Heart left ventricle (tissue), 16 donors: Measurements from ENCODE around the gene NBPF1. TPM values are rescaled to one million over a fixed set of nuclear protein-coding genes. Genes with fewer than 3 reads are reported as not detected.
A peak's percentile ranks its signal among the peaks of the same experiment; 100 is the strongest.
"Not testable (repeated sequence)": the region's sequence is repeated elsewhere in the genome, so short reads cannot be mapped to it uniquely, and the experiment has no call there.

Experiments
- ATAC-seq, 4 donors: fragments of 200-7000 bp; cut with Tn5 transposase; one replicate each; pipeline ENCODE4 v1.9.1; 2020 to 2022; ENCODE audit warnings: moderate library complexity in 4 of 4, mild to moderate bottlenecking in 3 of 4, moderate number of reproducible peaks in 1 of 4
- DNase-seq, 5 donors: peaks; one replicate each; pipeline ENCODE4 v3.0.0-alpha.2; 2020
- H3K27ac ChIP-seq, 12 donors: fragments of 200-600 bp; sonication (generic) in 4 of 12; one replicate each; pipeline versions ENCODE4 v1.5.0 to v1.8.0; 2016 to 2022; ENCODE audit warnings: mild to moderate bottlenecking in 2 of 12
- H3K27me3 ChIP-seq, 9 donors: fragments of 200-600 bp; sonication (generic) in 2 of 9; one replicate each; pipeline versions ENCODE4 v1.5.1 to v1.8.0; 2016 to 2022; ENCODE audit warnings: mild to moderate bottlenecking in 3 of 9
- H3K36me3 ChIP-seq, 9 donors: fragments of 200-600 bp; sonication (generic) in 2 of 9; one replicate each; pipeline versions ENCODE4 v1.5.0 to v1.8.0; 2018 to 2022; ENCODE audit warnings: mild to moderate bottlenecking in 2 of 9
- H3K4me1 ChIP-seq, 12 donors: fragments of 200-600 bp; sonication (generic) in 4 of 12; one replicate each; pipeline versions ENCODE4 v1.5.0 to v1.8.0; 2016 to 2022; ENCODE audit warnings: mild to moderate bottlenecking in 3 of 12
- H3K4me3 ChIP-seq, 12 donors: fragments of 200-600 bp; sonication (generic) in 4 of 12; one replicate each; pipeline versions ENCODE4 v1.5.0 to v1.8.0; 2017 to 2022; ENCODE audit warnings: mild to moderate bottlenecking in 9 of 12, moderate library complexity in 4 of 12
- H3K9me3 ChIP-seq, 12 donors: fragments of 200-600 bp; sonication (generic) in 4 of 12; one replicate each; pipeline versions ENCODE4 v1.5.0 to v1.8.0; 2016 to 2022; ENCODE audit warnings: mild to moderate bottlenecking in 1 of 12
- POLR2A ChIP-seq, 2 donors: fragments of 450-650 bp; IDR thresholded peaks; one replicate each; pipeline ENCODE4 v1.6.1; 2017; ENCODE audit warnings: antibody characterized with exemption in 2 of 2, mild to moderate bottlenecking in 2 of 2, moderate library complexity in 2 of 2
- WGBS, 4 donors: extraction: QIAGEN DNeasy Blood & Tissue Kit in 2 of 4; methylation state at CpG; one replicate each; pipeline versions ENCODE4 v1.1.5 to v1.1.7; 2013 to 2018; 5-methylcytosine and 5-hydroxymethylcytosine counted together
- intact Hi-C, 10 donors: fragments of 100-400 bp; cut with DNase I; formaldehyde crosslinking; loops; one replicate each; pipeline versions ENCODE4 v1.11.1 to v1.14.2; 2022
- polyA plus RNA-seq, 2 donors: library from polyadenylated mRNA; stranded (reverse); fragments of 200-250 nt; gene quantifications; one replicate each; pipeline ENCODE4 v1.2.3, GENCODE V29; 2013
- total RNA-seq, 9 donors: library from RNA; depleted of rRNA in 2 of 9; stranded (reverse); fragments of >200 nt in 2 of 9; fragmentation: NEBNext Ultra II Directional in 3 of 9; extraction: Animal tissue kit (Norgen Biotek cat#: 25700) in 3 of 9; gene quantifications; one replicate each; pipeline versions ENCODE4 v1.1.0 to v1.2.4, GENCODE V29; 2016 to 2023
- TF ChIP-seq, protein P1 (sequence below), 12 donors: fragments of 200-600 bp; sonication (generic) in 4 of 12; IDR thresholded peaks; one replicate each; pipeline versions ENCODE4 v1.5.0 to v1.8.0; 2018 to 2022; ENCODE audit warnings: antibody characterized with exemption in 12 of 12, mild to moderate bottlenecking in 5 of 12
- donor health status: ischemic (EF 13 %, LVEDD 7.1; RV severe dilation, severe dysfunction).
- donor health status: healthy with polysubstance abuse.
- donor health status: DM: no; HTN: yes; CAD: no.
- donor health status: DM: no; HTN: no; CAD: no.
- donor health status: ischemic (EF 25% LVEDD 6.9; RV normal size, moderate dysfunction).
- donor health status: ischemic (EF 25% LVEDD 5.7; RV mildly dilated, moderate dysfunction).
- donor health status: healthy.
- donor health status: DM: yes; HTN: yes; CAD: no.
- donor health status: ischemic (EF 35%, LVEDD 5.7; RV mildly dilated, moderate dysfunction).
- donor health status: nonischemic (EF 11% LVEDD 7.7; RV severe dilation, severe dysfunction).
- donor health status: DM: yes; HTN: yes; CAD: no.
- donor health status: PGD.
- donor health status: ischemic (EF 29% LVEDD 5.4; RV normal size, mild dysfunction).
- donor health status: nonischemic (EF 23%, LVEDD 6.1; RV moderate dilation, normal function).

NBPF1 gene
- total and polyA plus RNA-seq, 11 donors = 4.4 to 18.2 (median 12.0) TPM

DNA sequence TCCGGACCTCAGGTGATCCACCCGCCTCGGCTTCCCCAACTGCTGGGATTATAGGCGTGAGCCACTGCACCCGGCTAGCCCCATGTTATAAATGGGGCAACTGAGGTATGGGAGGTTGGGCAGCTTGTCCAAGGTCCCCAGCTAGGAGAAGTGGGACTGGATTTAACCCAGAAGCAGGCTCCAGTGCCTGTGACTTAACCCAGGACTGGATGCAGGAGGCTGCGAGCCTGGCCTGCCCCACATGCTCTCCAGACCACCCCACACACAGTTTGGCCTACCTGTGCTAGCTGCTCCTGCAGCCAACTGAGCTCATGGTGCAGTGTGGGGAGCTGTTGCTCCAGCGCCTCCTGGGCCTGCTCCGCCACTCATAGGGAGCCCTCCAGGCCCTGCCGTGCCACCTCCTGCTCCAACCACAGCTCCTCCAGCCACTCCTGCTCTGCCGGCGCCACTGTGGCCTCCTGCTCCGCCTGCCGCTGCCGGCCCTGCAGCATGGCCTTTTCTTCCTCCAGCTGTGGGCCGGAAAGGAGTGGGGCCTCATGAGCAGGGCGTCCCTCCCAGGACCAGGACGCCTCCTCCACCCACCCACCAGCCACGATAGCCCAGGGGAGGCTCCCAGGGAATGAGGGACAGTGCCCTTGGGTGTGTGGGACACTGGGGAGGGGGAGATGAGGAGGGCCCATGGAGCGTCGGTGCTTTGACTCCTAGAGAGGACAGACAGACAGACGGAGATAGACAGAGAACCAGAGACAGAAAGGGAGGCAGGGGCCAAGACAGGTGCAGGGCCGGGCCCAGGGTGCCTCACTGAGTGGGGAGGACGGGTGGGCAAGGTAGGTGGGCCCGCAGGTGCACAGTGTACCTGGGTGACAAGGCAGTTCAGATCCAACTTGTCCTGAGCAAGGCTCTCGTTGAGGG, 12.4 kb upstream of the NBPF1 start:
- peaks cover 0 to 4% (median 0%) of the 10 kb centered on the region in 12 donors for H3K4me1 ChIP-seq
- no peaks in the 10 kb centered on the region for H3K9me3 ChIP-seq
- WGBS, 4 donors = 89 to 92% (median 91%) methylated on average over 25 of the region's 25 CpGs
- peaks cover 3 to 98% (median 87%) of the 10 kb centered on the region in 9 donors for H3K36me3 ChIP-seq
- H3K27me3 ChIP-seq = no peaks in the 10 kb centered on the region
- DNase-seq (peak in 4 of 5 donors; percentile 24 to 79 (median 30)), ATAC-seq (no peak)
- intact Hi-C loops = no loop called here
- H3K27ac ChIP-seq = no peak overlapping the region
- TF ChIP-seq, protein P1, sequence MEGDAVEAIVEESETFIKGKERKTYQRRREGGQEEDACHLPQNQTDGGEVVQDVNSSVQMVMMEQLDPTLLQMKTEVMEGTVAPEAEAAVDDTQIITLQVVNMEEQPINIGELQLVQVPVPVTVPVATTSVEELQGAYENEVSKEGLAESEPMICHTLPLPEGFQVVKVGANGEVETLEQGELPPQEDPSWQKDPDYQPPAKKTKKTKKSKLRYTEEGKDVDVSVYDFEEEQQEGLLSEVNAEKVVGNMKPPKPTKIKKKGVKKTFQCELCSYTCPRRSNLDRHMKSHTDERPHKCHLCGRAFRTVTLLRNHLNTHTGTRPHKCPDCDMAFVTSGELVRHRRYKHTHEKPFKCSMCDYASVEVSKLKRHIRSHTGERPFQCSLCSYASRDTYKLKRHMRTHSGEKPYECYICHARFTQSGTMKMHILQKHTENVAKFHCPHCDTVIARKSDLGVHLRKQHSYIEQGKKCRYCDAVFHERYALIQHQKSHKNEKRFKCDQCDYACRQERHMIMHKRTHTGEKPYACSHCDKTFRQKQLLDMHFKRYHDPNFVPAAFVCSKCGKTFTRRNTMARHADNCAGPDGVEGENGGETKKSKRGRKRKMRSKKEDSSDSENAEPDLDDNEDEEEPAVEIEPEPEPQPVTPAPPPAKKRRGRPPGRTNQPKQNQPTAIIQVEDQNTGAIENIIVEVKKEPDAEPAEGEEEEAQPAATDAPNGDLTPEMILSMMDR (IDR thresholded peaks at IDR 0.05) = no peak
- no peak for TF ChIP-seq POLR2A (IDR thresholded peaks at IDR 0.05)
- no peak overlapping the region for H3K4me3 ChIP-seq

DNA sequence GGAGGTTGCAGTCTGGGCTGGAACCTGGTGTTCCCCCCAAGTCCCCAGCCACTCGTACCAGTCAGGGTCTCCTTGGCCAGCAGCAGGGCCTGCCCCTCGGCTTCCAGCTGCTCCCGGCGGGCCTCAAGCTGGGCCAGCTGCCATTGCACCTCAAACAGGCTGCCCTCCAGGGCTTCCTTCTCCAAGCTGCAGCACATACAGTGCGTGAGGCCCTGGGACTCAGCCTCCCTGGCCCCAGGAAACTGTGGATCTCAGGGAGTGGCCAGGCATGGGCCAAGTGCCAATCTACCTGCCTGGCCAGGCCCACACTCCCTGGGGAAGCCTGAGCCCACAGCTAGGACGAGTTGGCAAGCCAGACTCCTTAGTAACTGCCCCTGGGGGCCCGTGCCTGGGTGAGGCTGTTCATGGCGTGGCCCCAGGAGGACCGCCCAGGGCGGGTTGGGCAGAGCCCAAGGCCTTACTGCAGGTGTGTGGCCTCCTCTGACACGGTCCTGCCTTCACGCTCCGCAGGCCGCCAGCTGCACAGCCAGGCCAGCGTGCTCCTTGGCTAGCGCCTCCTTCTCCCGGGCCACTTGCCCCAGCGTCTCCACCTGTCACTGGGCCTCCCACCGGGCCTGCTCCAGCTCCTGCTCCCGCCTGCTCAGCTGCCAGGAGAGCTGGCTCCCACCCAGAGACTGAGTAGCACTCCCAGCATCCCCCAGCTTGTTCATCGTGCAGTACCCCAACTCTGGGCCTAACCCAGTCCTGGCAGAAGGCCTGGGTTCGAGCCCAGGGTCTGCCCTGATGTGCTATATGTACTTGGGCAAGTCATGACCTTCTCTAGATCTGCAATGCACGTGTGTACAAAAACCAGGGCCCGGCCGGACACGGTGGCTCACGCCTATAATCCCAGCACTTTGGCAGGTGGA, 10.7 kb upstream of the NBPF1 start:
- peaks cover 3 to 90% (median 74%) of the 10 kb centered on the region in 9 donors for H3K36me3 ChIP-seq
- DNase-seq (peak in 4 of 5 donors; percentile 25 to 81 (median 46)), ATAC-seq (peak in 2 of 4 donors; percentile 3 to 12)
- not testable (repeated sequence) for H3K9me3 ChIP-seq, H3K27me3 ChIP-seq, H3K27ac ChIP-seq, H3K4me1 ChIP-seq, H3K4me3 ChIP-seq
- 87 to 90% (median 89%) methylated on average over 27 of the region's 27 CpGs for WGBS, 4 donors
- intact Hi-C loops = loop anchor here in 6 of 10 donors (2.0 to 5.0 kb wide), 3 partner anchors 323 to 327 kb away; no protein-coding TSS in a partner anchor

DNA sequence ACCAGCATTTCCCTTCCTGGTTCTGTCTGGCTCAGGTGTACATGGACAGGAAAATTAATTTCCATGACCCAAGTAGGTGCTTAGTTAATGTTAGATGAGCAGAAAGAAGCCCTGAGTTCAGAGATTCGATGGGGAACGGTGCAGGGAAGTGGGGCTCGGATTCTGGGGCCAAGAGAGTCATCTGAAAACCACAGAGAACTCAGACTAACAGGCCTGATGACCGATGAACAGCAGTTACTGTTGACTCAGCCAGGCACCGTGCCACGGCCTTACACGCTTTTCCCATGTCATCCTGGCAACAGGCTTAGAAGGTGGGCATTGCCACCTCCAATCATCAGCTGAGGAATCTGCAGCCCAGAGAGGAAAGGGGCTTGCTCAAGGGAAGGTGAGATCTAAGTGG, 10.0 kb upstream of the NBPF1 start:
- intact Hi-C loops = loop anchor here in 6 of 10 donors (2.0 to 5.0 kb wide), 3 partner anchors 323 to 327 kb away; no protein-coding TSS in a partner anchor
- peak in 4 of 5 donors; percentile 20 to 76 (median 24) for DNase-seq
- 85 to 91% (median 88%) methylated on average over 7 of the region's 7 CpGs for WGBS, 4 donors
- ATAC-seq, H3K27ac ChIP-seq, H3K27me3 ChIP-seq, H3K9me3 ChIP-seq, H3K4me1 ChIP-seq, H3K4me3 ChIP-seq: not testable (repeated sequence)
- H3K36me3 ChIP-seq = peaks cover under 1 to 88% (median 72%) of the 10 kb centered on the region in 9 donors

DNA sequence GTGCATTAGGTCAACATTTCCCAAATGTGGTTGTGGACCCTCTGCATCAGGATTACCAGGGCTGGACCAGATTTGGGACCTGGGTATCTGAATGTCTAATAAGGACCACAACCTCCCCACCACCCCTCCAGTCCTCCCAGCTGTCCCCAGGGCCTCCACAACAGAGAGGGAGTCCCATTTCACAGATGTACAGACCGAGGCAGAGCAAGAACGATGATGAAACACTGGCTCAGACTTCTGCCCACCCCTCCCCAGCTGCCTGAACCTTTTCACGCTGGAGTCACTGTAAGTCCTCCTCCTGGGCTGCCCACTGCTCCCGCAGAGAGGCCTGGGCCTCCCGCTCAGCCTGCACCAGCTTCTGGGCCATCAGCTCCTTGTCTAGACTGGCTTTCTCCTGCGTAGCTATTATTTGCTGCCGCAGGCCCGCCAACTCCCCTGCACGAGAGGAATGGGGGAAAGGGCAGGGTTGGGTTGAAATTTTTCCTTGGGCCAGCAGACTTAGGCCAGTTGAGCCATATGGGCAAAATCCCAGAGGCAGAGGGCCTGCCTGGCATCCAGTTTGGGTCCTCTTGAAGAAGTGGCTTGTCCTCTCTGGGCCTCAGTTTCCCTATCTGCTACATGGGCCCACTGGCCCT, 8.4 kb upstream of the NBPF1 start:
- peak in 4 of 5 donors; percentile 20 to 74 (median 21) for DNase-seq
- WGBS, 4 donors = 93 to 95% (median 94%) methylated on average over 9 of the region's 9 CpGs

DNA sequence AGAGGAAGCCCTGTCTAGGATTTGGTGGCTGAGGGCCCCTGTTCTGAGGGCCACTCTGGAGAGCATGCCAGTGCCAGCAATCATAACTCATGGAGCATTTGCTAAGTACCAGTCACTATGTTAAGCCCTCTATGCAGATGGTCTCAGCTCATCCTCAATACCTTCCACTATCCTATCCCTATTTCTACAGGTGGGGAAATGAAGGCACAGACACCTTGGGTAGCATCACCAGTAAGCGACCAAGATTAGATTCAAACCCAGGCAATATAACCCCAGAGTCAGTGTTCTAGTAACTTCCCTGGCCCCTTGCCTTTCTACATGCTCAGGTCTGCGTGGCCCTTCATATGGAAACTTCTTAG, 7.9 kb upstream of the NBPF1 start:
- Histone ChIP-seq H3K27me3 (no peaks in the 10 kb centered on the region), H3K4me1 (no peaks in the 10 kb centered on the region), H3K4me3 (no peak overlapping the region), H3K27ac (no peak overlapping the region), H3K36me3 (peaks cover 0 to 76% (median 60%) of the 10 kb centered on the region in 9 donors), H3K9me3 (no peaks in the 10 kb centered on the region)
- intact Hi-C loops = loop anchor here in 2 of 10 donors (5.0 kb wide), 1 partner anchor 326 kb away; no protein-coding TSS in a partner anchor
- TF ChIP-seq, protein P1 (IDR thresholded peaks at IDR 0.05) = peak in 7 of 12 donors; percentile 3 to 51 (median 23)
- no peak for TF ChIP-seq POLR2A (IDR thresholded peaks at IDR 0.05)
- 92 to 93% (median 93%) methylated on average over 2 of the region's 2 CpGs for WGBS, 4 donors
- DNase-seq = no peak
- peak in 1 of 4 donors; percentile 4 for ATAC-seq

More for the DNA sequence above, 8.4 kb upstream of the NBPF1 start:
- peaks cover 0 to 81% (median 65%) of the 10 kb centered on the region in 9 donors for H3K36me3 ChIP-seq
- intact Hi-C loops = loop anchor here in 6 of 10 donors (2.0 to 5.0 kb wide), 3 partner anchors 325 to 329 kb away; no protein-coding TSS in a partner anchor
- H3K4me3 ChIP-seq, H3K27ac ChIP-seq, H3K27me3 ChIP-seq, H3K9me3 ChIP-seq, H3K4me1 ChIP-seq, ATAC-seq: not testable (repeated sequence)

DNA sequence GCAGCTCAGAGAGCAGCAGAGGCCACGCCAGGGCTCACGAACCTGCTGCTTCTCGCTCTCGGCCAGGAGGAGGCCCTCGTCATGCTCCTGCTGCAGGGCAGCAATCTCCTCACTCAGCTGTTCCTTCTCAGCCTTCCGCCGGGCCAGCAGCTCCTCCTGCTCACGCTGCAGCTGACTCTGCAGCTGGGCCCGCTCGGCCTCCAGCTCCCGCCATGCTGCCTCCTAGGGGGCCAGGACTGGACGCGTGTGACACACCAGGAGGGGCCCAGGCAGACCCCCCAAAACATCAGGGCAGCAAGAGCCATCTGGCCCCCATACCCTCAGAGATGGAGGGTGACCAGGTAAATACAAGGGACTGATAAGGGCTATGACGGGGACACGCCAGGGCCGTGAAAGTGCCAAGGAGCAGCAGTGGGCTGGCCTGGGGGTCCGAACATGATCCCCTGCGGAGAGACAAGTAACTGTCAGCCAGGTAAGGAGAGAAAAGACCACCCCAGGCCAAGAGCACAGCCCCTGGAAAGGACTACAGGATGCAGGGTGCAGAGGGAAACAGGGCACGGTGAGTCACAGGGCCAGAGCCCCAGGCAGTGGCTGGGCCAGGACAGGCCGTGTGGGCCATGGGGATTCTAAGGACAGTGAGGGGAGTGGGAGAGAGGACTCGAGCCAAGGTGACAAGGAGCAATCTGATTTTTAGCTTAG, 6.6 kb upstream of the NBPF1 start:
- not testable (repeated sequence) for H3K4me1 ChIP-seq, H3K27ac ChIP-seq, H3K27me3 ChIP-seq, H3K4me3 ChIP-seq, H3K9me3 ChIP-seq
- DNase-seq (peak; percentile 12 to 74 (median 26)), ATAC-seq (peak in 1 of 4 donors; percentile 3)
- 92 to 93% (median 92%) methylated on average over 21 of the region's 21 CpGs for whole genome bisulfite sequencing, 4 donors
- peaks cover 0 to 63% (median 48%) of the 10 kb centered on the region in 9 donors for H3K36me3 ChIP-seq
- intact Hi-C loops = loop anchor here in 3 of 10 donors (2.0 to 5.0 kb wide), 2 partner anchors 13 to 327 kb away; no protein-coding TSS in a partner anchor
